Neural cell (in vitro differentiated cells): Measurements from ENCODE around the gene SCN8A. TPM values are rescaled to one million over a fixed set of nuclear protein-coding genes. Genes with fewer than 3 reads are reported as not detected.
"Not testable (repeated sequence)": the region's sequence is repeated elsewhere in the genome, so short reads cannot be mapped to it uniquely, and the experiment has no call there.

Source experiments
- H2AFZ ChIP-seq: fragments of 200-600, 300-800 bp; sonication (generic), shearing (Covaris generic); 2 replicates; pipeline ENCODE4 v1.6.0; 2014; ENCODE audit warnings: low read depth, mild to moderate bottlenecking, antibody characterized with exemption, low read length, moderate library complexity
- H3F3A ChIP-seq: fragments of 200-600 bp; shearing (Covaris generic); 2 replicates; pipeline ENCODE4 v1.6.1; 2016; ENCODE audit warnings: mild to moderate bottlenecking, moderate library complexity, mixed read lengths, antibody characterized with exemption, low read length; ENCODE audit not compliant: insufficient read depth, poor library complexity, severe bottlenecking
- H3K27ac ChIP-seq: fragments of 200-600, 300-800 bp; sonication (generic), shearing (Covaris generic); 2 replicates; pipeline ENCODE4 v1.5.1; 2014; ENCODE audit warnings: mild to moderate bottlenecking, low read length, moderate library complexity
- H3K27me3 ChIP-seq: fragments of 300-800, 200-600 bp; sonication (generic), shearing (Covaris generic); 2 replicates; pipeline ENCODE4 v1.6.0; 2014; ENCODE audit warnings: mild to moderate bottlenecking, low read depth, low read length, moderate library complexity; ENCODE audit not compliant: insufficient read depth
- H3K36me3 ChIP-seq: fragments of 300-800, 200-600 bp; sonication (generic), shearing (Covaris generic); 2 replicates; pipeline ENCODE4 v1.5.1; 2014; ENCODE audit warnings: mild to moderate bottlenecking, antibody characterized with exemption, low read length, moderate library complexity; ENCODE audit not compliant: insufficient read depth
- H3K4me2 ChIP-seq: fragments of 300-800, 200-600 bp; sonication (generic), shearing (Covaris generic); 2 replicates; pipeline ENCODE4 v1.6.0; 2014; ENCODE audit warnings: mild to moderate bottlenecking, low read length
- H3K4me3 ChIP-seq: fragments of 300-800, 200-600 bp; sonication (generic), shearing (Covaris generic); 2 replicates; pipeline ENCODE4 v1.5.1; 2014; ENCODE audit warnings: mild to moderate bottlenecking, low read length, moderate library complexity
- H3K79me2 ChIP-seq: fragments of 200-600 bp; shearing (Covaris generic); replicated peaks from 2 replicates; pipeline ENCODE4 v1.6.0; 2014; ENCODE audit warnings: mild to moderate bottlenecking, low read length, moderate library complexity; ENCODE audit not compliant: insufficient read depth
- H3K9ac ChIP-seq: fragments of 300-800, 200-600 bp; sonication (generic), shearing (Covaris generic); 2 replicates; pipeline ENCODE4 v1.6.1; 2016; ENCODE audit warnings: mild to moderate bottlenecking, low read length, mixed read lengths
- H3K9me2 ChIP-seq: fragments of 200-600 bp; shearing (Covaris generic); 2 replicates; pipeline ENCODE4 v1.6.1; 2016; ENCODE audit warnings: mild to moderate bottlenecking, low read length, mixed read lengths; ENCODE audit not compliant: insufficient read depth
- H3K9me3 ChIP-seq: fragments of 200-600, 300-800 bp; sonication (generic), shearing (Covaris generic); 2 replicates; pipeline ENCODE4 v1.6.1; 2016; ENCODE audit warnings: mild to moderate bottlenecking, mixed run types, low read length, moderate library complexity, mixed read lengths
- H4K20me1 ChIP-seq: fragments of 200-600 bp; shearing (Covaris generic); 2 replicates; pipeline ENCODE4 v1.6.1; 2016; ENCODE audit warnings: mild to moderate bottlenecking, mixed run types; ENCODE audit not compliant: insufficient read depth
- CTCF ChIP-seq: fragments of 450-650 bp; IDR thresholded peaks from 2 replicates; pipeline ENCODE4 v1.5.1; 2014; ENCODE audit warnings: antibody characterized with exemption, mild to moderate bottlenecking, moderate library complexity; ENCODE audit not compliant: poor library complexity, severe bottlenecking
- EP300 ChIP-seq: fragments of 450-650 bp; conservative IDR thresholded peaks from 2 replicates; pipeline ENCODE4 v1.6.1; 2014; ENCODE audit warnings: antibody characterized with exemption, mild to moderate bottlenecking, moderate library complexity; ENCODE audit not compliant: poor library complexity, severe bottlenecking
- EZH2 ChIP-seq: fragments of 200-600, 300-800 bp; shearing (Covaris generic), sonication (generic); IDR thresholded peaks from 2 replicates; pipeline ENCODE4 v1.6.1; 2014; ENCODE audit warnings: antibody characterized with exemption, low read length, borderline replicate concordance, mild to moderate bottlenecking; ENCODE audit not compliant: insufficient read depth, poor library complexity, severe bottlenecking
- MXI1 ChIP-seq: fragments of 450-650 bp; conservative IDR thresholded peaks from 2 replicates; pipeline ENCODE4 v1.6.1; 2014; ENCODE audit warnings: antibody characterized with exemption, mild to moderate bottlenecking; ENCODE audit not compliant: poor library complexity, severe bottlenecking
- POLR2AphosphoS5 ChIP-seq: IDR thresholded peaks from 2 replicates; pipeline ENCODE4 v1.6.1; 2012
- RAD21 ChIP-seq: fragments of 450-650 bp; conservative IDR thresholded peaks from 2 replicates; pipeline ENCODE4 v1.6.1; 2014; ENCODE audit warnings: antibody characterized with exemption, mild to moderate bottlenecking, moderate library complexity
- REST ChIP-seq: IDR thresholded peaks from 2 replicates; pipeline ENCODE4 v1.6.1; 2012; ENCODE audit warnings: borderline replicate concordance
- SMC3 ChIP-seq: fragments of 450-650 bp; conservative IDR thresholded peaks from 2 replicates; pipeline ENCODE4 v1.6.1; 2014; ENCODE audit warnings: antibody characterized with exemption, mild to moderate bottlenecking, moderate library complexity; ENCODE audit not compliant: poor library complexity
- TAF1 ChIP-seq: IDR thresholded peaks from 2 replicates; pipeline ENCODE4 v1.6.1; 2012; ENCODE audit warnings: low read depth
- polyA plus RNA-seq: library from polyadenylated mRNA; depleted of rRNA; stranded (reverse); fragments of >200 nt; gene quantifications from 2 replicates; pipeline ENCODE4 v1.2.3, GENCODE V29; 2014

SCN8A gene
- polyA plus RNA-seq, 1 donor from 2014 or later = 14.2 TPM

- H4K20me1 ChIP-seq = no peaks in the 10 kb centered on the region
- H3K9ac ChIP-seq = no peak overlapping the region
Observed at GRCh38 chr12:51601241-51601640, 10.2 kb downstream of the SCN8A start.

GRCh38 chr12:51605896-51606295, 14.9 kb downstream of the SCN8A start:
- not testable (repeated sequence) for H3K9ac ChIP-seq, H4K20me1 ChIP-seq, H3K27ac ChIP-seq, H3K4me2 ChIP-seq, H3K4me3 ChIP-seq, H3F3A ChIP-seq, H2AFZ ChIP-seq, H3K9me3 ChIP-seq, H3K36me3 ChIP-seq, H3K9me2 ChIP-seq, H3K27me3 ChIP-seq
- peaks cover 24% of the 10 kb centered on the region for H3K79me2 ChIP-seq

More at GRCh38 chr12:51601241-51601640, 10.2 kb downstream of the SCN8A start:
- Histone ChIP-seq H3K4me3 (no peak overlapping the region), H2AFZ (no peak overlapping the region), H3K36me3 (no peaks in the 10 kb centered on the region), H3K9me2 (no peaks in the 10 kb centered on the region), H3K27me3 (no peaks in the 10 kb centered on the region), H3F3A (no peaks in the 10 kb centered on the region), H3K27ac (no peak overlapping the region), H3K79me2 (peaks cover 50% of the 10 kb centered on the region), H3K4me2 (no peak overlapping the region), H3K9me3 (no peaks in the 10 kb centered on the region)
- no peak for TF ChIP-seq EP300
- TF ChIP-seq POLR2AphosphoS5 = no peak
- TF ChIP-seq RAD21 = no peak

- H2AFZ ChIP-seq, H3K4me3 ChIP-seq, H3K9ac ChIP-seq, H3K9me2 ChIP-seq, H3K27ac ChIP-seq, H3F3A ChIP-seq, H3K9me3 ChIP-seq, H4K20me1 ChIP-seq, H3K27me3 ChIP-seq, H3K4me2 ChIP-seq, H3K36me3 ChIP-seq: not testable (repeated sequence)
- H3K79me2 ChIP-seq = peaks cover 16% of the 10 kb centered on the region
Observed at GRCh38 chr12:51607197-51607596, 16.2 kb downstream of the SCN8A start.

- no peaks in the 10 kb centered on the region for H3F3A ChIP-seq
- H3K4me3 ChIP-seq = no peak overlapping the region
- H3K9ac ChIP-seq = no peak overlapping the region
- no peak overlapping the region for H2AFZ ChIP-seq
- H3K27me3 ChIP-seq = no peaks in the 10 kb centered on the region
- H4K20me1 ChIP-seq = no peaks in the 10 kb centered on the region
- no peak overlapping the region for H3K27ac ChIP-seq
- no peak overlapping the region for H3K4me2 ChIP-seq
- no peaks in the 10 kb centered on the region for H3K9me2 ChIP-seq
- peaks cover 17% of the 10 kb centered on the region for H3K79me2 ChIP-seq
- H3K9me3 ChIP-seq = no peaks in the 10 kb centered on the region
- no peaks in the 10 kb centered on the region for H3K36me3 ChIP-seq
- no peak for TF ChIP-seq SMC3
- TF ChIP-seq EP300 = no peak
- no peak for TF ChIP-seq POLR2AphosphoS5
- no peak for TF ChIP-seq REST
- no peak for TF ChIP-seq TAF1
- no peak for TF ChIP-seq CTCF
- no peak for TF ChIP-seq RAD21
- no peak for TF ChIP-seq EZH2
- no peak for TF ChIP-seq MXI1
Observed at GRCh38 chr12:51620448-51620847, 29.4 kb downstream of the SCN8A start.
